Esophagus muscularis mucosa (tissue), 4 donors: ENCODE data around the gene ZMIZ1. TPM values are rescaled to one million over a fixed set of nuclear protein-coding genes. Genes with fewer than 3 reads are reported as not detected.

Experiments
- DNase-seq: peaks from one replicate; pipeline ENCODE4 v3.0.0-alpha.2; 2017; ENCODE audit errors: extremely low spot score
- H3K27ac ChIP-seq, 4 donors: fragments of 200-600 bp; sonication (generic); replicated peaks in 1 of 4; 1 replicate in 3 of 4; 2 replicates in 1 of 4; pipeline ENCODE4 v1.5.1; 2016 to 2019; ENCODE audit warnings: mild to moderate bottlenecking in 1 of 4
- H3K27me3 ChIP-seq, 4 donors: fragments of 200-600 bp; sonication (generic); one replicate each; pipeline versions ENCODE4 v1.5.1 to v1.6.0; 2016 to 2019
- H3K36me3 ChIP-seq, 4 donors: fragments of 200-600 bp; sonication (generic); one replicate each; pipeline ENCODE4 v1.5.1; 2016 to 2019
- H3K4me1 ChIP-seq, 4 donors: fragments of 200-600 bp; sonication (generic); one replicate each; pipeline ENCODE4 v1.5.1; 2016 to 2019
- H3K4me3 ChIP-seq, 4 donors: fragments of 200-600 bp; sonication (generic); 1 replicate in 2 of 4; 2 replicates in 2 of 4; pipeline ENCODE4 v1.5.1; 2016 to 2019; ENCODE audit warnings: mild to moderate bottlenecking in 4 of 4, moderate library complexity in 1 of 4
- H3K9me3 ChIP-seq, 4 donors: fragments of 200-600 bp; sonication (generic); 1 replicate in 3 of 4; 2 replicates in 1 of 4; pipeline ENCODE4 v1.5.1; 2016 to 2019
- EP300 ChIP-seq: sonication (generic); formaldehyde crosslinking; IDR thresholded peaks from one replicate; pipeline ENCODE4 v1.6.1; 2017; ENCODE audit warnings: antibody characterized with exemption
- POLR2A ChIP-seq: fragments of 450-650 bp; IDR thresholded peaks from one replicate; pipeline ENCODE4 v1.6.1; 2017; ENCODE audit warnings: antibody characterized with exemption, moderate library complexity, mild to moderate bottlenecking, low read depth
- POLR2AphosphoS5 ChIP-seq, 2 donors: sonication (generic); formaldehyde crosslinking; IDR thresholded peaks; one replicate each; pipeline ENCODE4 v1.6.1; 2017; ENCODE audit warnings: antibody characterized with exemption in 2 of 2
- WGBS: methylation state at CpG from one replicate; pipeline ENCODE4 v1.1.5; 2018; 5-methylcytosine and 5-hydroxymethylcytosine counted together
- intact Hi-C: fragments of 100-400 bp; cut with DNase I; formaldehyde crosslinking; loops from one replicate; pipeline ENCODE4 v1.15.1; 2023
- total RNA-seq, 4 donors: library from RNA; depleted of rRNA; stranded (reverse); fragments of >200 nt; gene quantifications; one replicate each; pipeline versions ENCODE4 v1.1.0 to v1.2.1, GENCODE V29; 2016
- TF ChIP-seq, protein P1 (sequence below), 3 experiments: fragments of 200-600 bp in 2 of 3; fragments of 450-650 bp in 1 of 3; sonication (generic) in 2 of 3; IDR thresholded peaks; one replicate each; pipeline ENCODE4 v1.5.1; 2017 to 2019; ENCODE audit warnings: antibody characterized with exemption in 3 of 3, mild to moderate bottlenecking in 2 of 3, moderate library complexity in 1 of 3

The ZMIZ1 gene
- total RNA-seq, 4 donors from 2014 or later, result 48.7 to 87.2 (median 66.0) TPM

- H3K9me3 ChIP-seq, result no peaks in the 10 kb centered on the region
- no peaks in the 10 kb centered on the region for H3K27me3 ChIP-seq
- WGBS, result 95% methylated on average over 9 of the region's 9 CpGs
- no peak overlapping the region for H3K27ac ChIP-seq
- H3K4me3 ChIP-seq, result no peak overlapping the region
- no peak for DNase-seq
- peaks cover 25 to 48% (median 36%) of the 10 kb centered on the region in 4 donors for H3K36me3 ChIP-seq
- no peak for TF ChIP-seq POLR2AphosphoS5 (IDR thresholded peaks at IDR 0.05)
- TF ChIP-seq, protein P1, sequence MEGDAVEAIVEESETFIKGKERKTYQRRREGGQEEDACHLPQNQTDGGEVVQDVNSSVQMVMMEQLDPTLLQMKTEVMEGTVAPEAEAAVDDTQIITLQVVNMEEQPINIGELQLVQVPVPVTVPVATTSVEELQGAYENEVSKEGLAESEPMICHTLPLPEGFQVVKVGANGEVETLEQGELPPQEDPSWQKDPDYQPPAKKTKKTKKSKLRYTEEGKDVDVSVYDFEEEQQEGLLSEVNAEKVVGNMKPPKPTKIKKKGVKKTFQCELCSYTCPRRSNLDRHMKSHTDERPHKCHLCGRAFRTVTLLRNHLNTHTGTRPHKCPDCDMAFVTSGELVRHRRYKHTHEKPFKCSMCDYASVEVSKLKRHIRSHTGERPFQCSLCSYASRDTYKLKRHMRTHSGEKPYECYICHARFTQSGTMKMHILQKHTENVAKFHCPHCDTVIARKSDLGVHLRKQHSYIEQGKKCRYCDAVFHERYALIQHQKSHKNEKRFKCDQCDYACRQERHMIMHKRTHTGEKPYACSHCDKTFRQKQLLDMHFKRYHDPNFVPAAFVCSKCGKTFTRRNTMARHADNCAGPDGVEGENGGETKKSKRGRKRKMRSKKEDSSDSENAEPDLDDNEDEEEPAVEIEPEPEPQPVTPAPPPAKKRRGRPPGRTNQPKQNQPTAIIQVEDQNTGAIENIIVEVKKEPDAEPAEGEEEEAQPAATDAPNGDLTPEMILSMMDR (IDR thresholded peaks at IDR 0.05), result no peak
- TF ChIP-seq EP300, result no peak
- no peak for TF ChIP-seq POLR2A
- H3K4me1 ChIP-seq, result no peaks in the 10 kb centered on the region
- intact Hi-C loops, result no loop called here
Observed at GRCh38 chr10:79357180-79357579, 288.4 kb downstream of the ZMIZ1 start.

GRCh38 chr10:79358811-79359210, 290.0 kb downstream of the ZMIZ1 start:
- 81% methylated on average over 5 of the region's 5 CpGs for WGBS
- Histone ChIP-seq H3K9me3 (no peaks in the 10 kb centered on the region), H3K4me1 (no peaks in the 10 kb centered on the region), H3K4me3 (no peak overlapping the region), H3K36me3 (peaks cover 10 to 32% (median 20%) of the 10 kb centered on the region in 4 donors), H3K27me3 (no peaks in the 10 kb centered on the region), H3K27ac (no peak overlapping the region)
- TF ChIP-seq, protein P1 (IDR thresholded peaks at IDR 0.05), result no peak
- TF ChIP-seq POLR2AphosphoS5 (IDR thresholded peaks at IDR 0.05) (no peak), EP300 (no peak), POLR2A (no peak)
- intact Hi-C loops, result no loop called here
- DNase-seq, result no peak

- DNase-seq, result no peak
- H3K27ac ChIP-seq, result no peak overlapping the region
- no peak for TF ChIP-seq EP300
- TF ChIP-seq POLR2A, result no peak
- TF ChIP-seq, protein P1 (IDR thresholded peaks at IDR 0.05), result no peak
- no peak for TF ChIP-seq POLR2AphosphoS5 (IDR thresholded peaks at IDR 0.05)
- peaks cover 0 to 20% (median 9%) of the 10 kb centered on the region in 4 donors for H3K36me3 ChIP-seq
- 94% methylated on average over 6 of the region's 6 CpGs for WGBS
- intact Hi-C loops, result no loop called here
- peaks cover 0 to 4% (median 0%) of the 10 kb centered on the region in 4 donors for H3K9me3 ChIP-seq
- H3K4me3 ChIP-seq, result no peak overlapping the region
- H3K4me1 ChIP-seq, result no peaks in the 10 kb centered on the region
- no peaks in the 10 kb centered on the region for H3K27me3 ChIP-seq
Observed at GRCh38 chr10:79359816-79360498, 291.2 kb downstream of the ZMIZ1 start.

- Histone ChIP-seq H3K9me3 (peaks cover 0 to 4% (median 0%) of the 10 kb centered on the region in 4 donors), H3K4me3 (no peak overlapping the region), H3K27me3 (no peaks in the 10 kb centered on the region), H3K27ac (no peak overlapping the region), H3K4me1 (no peaks in the 10 kb centered on the region), H3K36me3 (peaks cover 0 to 13% (median 2%) of the 10 kb centered on the region in 4 donors)
- TF ChIP-seq POLR2AphosphoS5 (IDR thresholded peaks at IDR 0.05) (no peak), POLR2A (no peak), EP300 (no peak)
- TF ChIP-seq, protein P1 (IDR thresholded peaks at IDR 0.05), result no peak
- intact Hi-C loops, result no loop called here
- WGBS, result 81% methylated on average over 5 of the region's 5 CpGs
- no peak for DNase-seq
Observed at GRCh38 chr10:79360499-79361342, 292.0 kb downstream of the ZMIZ1 start.
